Measurements from ENCODE around the gene GCLC. TPM values are rescaled to one million over a fixed set of nuclear protein-coding genes. Genes with fewer than 3 reads are reported as not detected.

Gene GCLC
- total and polyA plus RNA-seq, 9 of the 15 experiments (the other 6 are each of a cell fraction or from before 2014, with no cell fraction given) = 3.9 to 20.0 (median 9.4) TPM

- TF ChIP-seq ELK3 (CRISPR knock-in tag; IDR thresholded peaks at IDR 0.05) = no peak
- TF ChIP-seq ZNF311 (CRISPR knock-in tag; IDR thresholded peaks at IDR 0.05) = no peak
- no peak for TF ChIP-seq NCOA1 (IDR thresholded peaks at IDR 0.05; ENCODE audit: low read depth)
- TF ChIP-seq FOXJ2 (tag; IDR thresholded peaks at IDR 0.05) = no peak
- TF ChIP-seq ZNF511 (CRISPR knock-in tag; IDR thresholded peaks at IDR 0.05) = no peak
- TF ChIP-seq GABPB1 (CRISPR knock-in tag; IDR thresholded peaks at IDR 0.05) = no peak
- TF ChIP-seq ATF6 (CRISPR knock-in tag; IDR thresholded peaks at IDR 0.05) = no peak
- TF ChIP-seq ZNF445 (CRISPR knock-in tag; IDR thresholded peaks at IDR 0.05; ENCODE audit: low read depth) = no peak
- no peak for TF ChIP-seq ZNF586 (CRISPR knock-in tag; conservative IDR thresholded peaks at IDR 0.05)
- TF ChIP-seq DPF2 (IDR thresholded peaks at IDR 0.05) = no peak
Observed at GRCh38 chr6:53526000-53526399, 18.9 kb downstream of the GCLC start (continued).

Measured in K562 (cell line).